Measurements from ENCODE around the gene SCT.

SCT gene

GRCh38 chr11:581342-581741 lies 45.6 kb downstream of the SCT start:
- no peak for DNase-seq

- no peak for DNase-seq
Measured at GRCh38 chr11:579830-580601, 47.0 kb downstream of the SCT start.

GRCh38 chr11:578276-579035 lies 48.5 kb downstream of the SCT start:
- no peak for DNase-seq

GRCh38 chr11:577611-577894 lies 49.4 kb downstream of the SCT start:
- DNase-seq = no peak

GRCh38 chr11:576811-577610 lies 50.0 kb downstream of the SCT start:
- no peak for DNase-seq

Data from activated naive CD4-positive, alpha-beta T cell treated with Interleukin-2 at 50 U/mL for 16 hours (primary cell).